HEK293 (cell line): Measurements from ENCODE around the gene ACSM5.

Experiments used
- CTCF ChIA-PET: fragments of 350-600 bp; formaldehyde crosslinking; extraction: SDS; loops from one replicate; lab custom pipeline; 2021; ENCODE audit warnings: antibody characterized with exemption; lab: Yijun Ruan, JAX
- POLR2A ChIA-PET: fragments of 300-600 bp; formaldehyde crosslinking; extraction: SDS; loops from one replicate; lab custom pipeline; 2020; ENCODE audit warnings: antibody characterized with exemption, inconsistent platforms; lab: Yijun Ruan, JAX
- H3K27ac ChIP-seq: fragments of 200-500 bp; sonication (Bioruptor generic); 2 replicates; pipeline ENCODE4 v1.5.1; 2014; ENCODE audit warnings: low read depth, low read length, control low read depth, inconsistent platforms; ENCODE audit errors: extremely low read depth
- H3K36me3 ChIP-seq, 2 experiments: fragments of 200-500 bp in 1 of 2; sonication (Bioruptor generic) in 1 of 2; 1 replicate in 1 of 2; 2 replicates in 1 of 2; pipeline ENCODE4 v1.5.1; 2014 to 2017; ENCODE audit warnings: inconsistent platforms in 2 of 2, low read length in 2 of 2; ENCODE audit not compliant: control insufficient read depth in 2 of 2, insufficient read depth in 1 of 2
- H3K4me1 ChIP-seq: fragments of 200-500 bp; sonication (Bioruptor generic); 2 replicates; pipeline ENCODE4 v1.5.1; 2014; ENCODE audit warnings: mild to moderate bottlenecking, low read length, inconsistent platforms; ENCODE audit not compliant: control insufficient read depth, insufficient read depth
- H3K4me3 ChIP-seq: 2 replicates; pipeline ENCODE4 v1.5.1; 2011; ENCODE audit warnings: low read depth, mild to moderate bottlenecking, control low read depth, low read length, moderate library complexity
- H3K9me3 ChIP-seq: fragments of 200-500 bp; sonication (Bioruptor generic); 2 replicates; pipeline ENCODE4 v1.5.1; 2014; ENCODE audit warnings: low read depth, low read length, inconsistent platforms; ENCODE audit not compliant: control insufficient read depth, insufficient read depth
- GLIS2 ChIP-seq: fragments of 450-650 bp; formaldehyde crosslinking; IDR thresholded peaks from 2 replicates; pipeline ENCODE4 v1.5.1; 2016; ENCODE audit warnings: missing biosample characterization, missing genetic modification characterization
- OVOL3 ChIP-seq: fragments of 450-650 bp; formaldehyde crosslinking; IDR thresholded peaks from 2 replicates; pipeline ENCODE4 v1.5.1; 2016; ENCODE audit warnings: missing biosample characterization, missing genetic modification characterization
- RBAK ChIP-seq: fragments of 450-650 bp; formaldehyde crosslinking; IDR thresholded peaks from 2 replicates; pipeline ENCODE4 v1.5.1; 2016; ENCODE audit warnings: missing biosample characterization, missing genetic modification characterization
- TRIM28 ChIP-seq: IDR thresholded peaks from 2 replicates; pipeline ENCODE4 v1.6.1; 2011; ENCODE audit warnings: low read length, control low read depth, borderline replicate concordance
- ZBTB17 ChIP-seq: fragments of 450-650 bp; formaldehyde crosslinking; IDR thresholded peaks from 2 replicates; pipeline ENCODE4 v1.5.1; 2016; ENCODE audit warnings: missing biosample characterization, missing genetic modification characterization
- ZFHX2 ChIP-seq: fragments of 450-650 bp; formaldehyde crosslinking; conservative IDR thresholded peaks from 2 replicates; pipeline ENCODE4 v1.5.1; 2016; ENCODE audit warnings: missing biosample characterization, missing genetic modification characterization
- ZFP37 ChIP-seq: fragments of 450-650 bp; formaldehyde crosslinking; IDR thresholded peaks from 2 replicates; pipeline ENCODE4 v1.5.1; 2016; ENCODE audit warnings: missing biosample characterization, missing genetic modification characterization
- ZNF148 ChIP-seq: fragments of 450-650 bp; formaldehyde crosslinking; IDR thresholded peaks from 2 replicates; pipeline ENCODE4 v1.5.0; 2017; ENCODE audit warnings: missing biosample characterization, missing genetic modification characterization, borderline replicate concordance
- ZNF169 ChIP-seq: fragments of 450-650 bp; formaldehyde crosslinking; IDR thresholded peaks from 2 replicates; pipeline ENCODE4 v1.5.1; 2016; ENCODE audit warnings: missing biosample characterization, missing genetic modification characterization
- ZNF175 ChIP-seq: fragments of 450-650 bp; formaldehyde crosslinking; IDR thresholded peaks from 2 replicates; pipeline ENCODE4 v1.5.1; 2016; ENCODE audit warnings: missing biosample characterization, missing genetic modification characterization
- ZNF350 ChIP-seq: fragments of 450-650 bp; formaldehyde crosslinking; IDR thresholded peaks from 2 replicates; pipeline ENCODE4 v1.5.0; 2017; ENCODE audit warnings: missing biosample characterization, mild to moderate bottlenecking, missing genetic modification characterization
- ZNF366 ChIP-seq: fragments of 450-650 bp; formaldehyde crosslinking; conservative IDR thresholded peaks from 2 replicates; pipeline ENCODE4 v1.5.1; 2016; ENCODE audit warnings: missing biosample characterization, missing genetic modification characterization
- ZNF426 ChIP-seq: fragments of 450-650 bp; formaldehyde crosslinking; IDR thresholded peaks from 2 replicates; pipeline ENCODE4 v1.5.1; 2017; ENCODE audit warnings: missing biosample characterization, missing genetic modification characterization, mild to moderate bottlenecking, inconsistent platforms, moderate library complexity
- ZNF513 ChIP-seq: fragments of 450-650 bp; IDR thresholded peaks from 2 replicates; pipeline ENCODE4 v1.5.1; 2018; ENCODE audit warnings: missing biosample characterization, missing genetic modification characterization
- ZNF555 ChIP-seq: fragments of 450-650 bp; formaldehyde crosslinking; conservative IDR thresholded peaks from 2 replicates; pipeline ENCODE4 v1.5.1; 2017; ENCODE audit warnings: missing biosample characterization, mild to moderate bottlenecking, missing genetic modification characterization, inconsistent platforms
- ZNF561 ChIP-seq: fragments of 450-650 bp; IDR thresholded peaks from 2 replicates; pipeline ENCODE4 v1.5.1; 2018; ENCODE audit warnings: missing biosample characterization, missing genetic modification characterization, borderline replicate concordance
- ZNF621 ChIP-seq: fragments of 450-650 bp; formaldehyde crosslinking; IDR thresholded peaks from 2 replicates; pipeline ENCODE4 v1.5.1; 2017; ENCODE audit warnings: missing biosample characterization, missing genetic modification characterization
- ZNF639 ChIP-seq: fragments of 450-650 bp; formaldehyde crosslinking; IDR thresholded peaks from 2 replicates; pipeline ENCODE4 v1.5.1; 2016; ENCODE audit warnings: missing biosample characterization, missing genetic modification characterization
- ZNF654 ChIP-seq: fragments of 450-650 bp; formaldehyde crosslinking; IDR thresholded peaks from 2 replicates; pipeline ENCODE4 v1.5.1; 2016; ENCODE audit warnings: low read depth, missing biosample characterization, missing genetic modification characterization
- ZNF837 ChIP-seq: fragments of 450-650 bp; formaldehyde crosslinking; IDR thresholded peaks from 2 replicates; pipeline ENCODE4 v1.5.1; 2016; ENCODE audit warnings: missing biosample characterization, missing genetic modification characterization
- ZNF843 ChIP-seq: fragments of 450-650 bp; formaldehyde crosslinking; IDR thresholded peaks from 2 replicates; pipeline ENCODE4 v1.5.1; 2016; ENCODE audit warnings: missing biosample characterization, missing genetic modification characterization
- ZSCAN16 ChIP-seq: fragments of 450-650 bp; formaldehyde crosslinking; IDR thresholded peaks from 2 replicates; pipeline ENCODE4 v1.5.1; 2016; ENCODE audit warnings: missing biosample characterization, missing genetic modification characterization

Gene ACSM5

GRCh38 chr16:20397468-20398074, 11.8 kb upstream of the ACSM5 start (continued):
- TF ChIP-seq GLIS2 (tag by site-specific recombination) (no peak), ZNF621 (tag by site-specific recombination) (no peak), ZNF350 (tag by site-specific recombination) (no peak)

DNA sequence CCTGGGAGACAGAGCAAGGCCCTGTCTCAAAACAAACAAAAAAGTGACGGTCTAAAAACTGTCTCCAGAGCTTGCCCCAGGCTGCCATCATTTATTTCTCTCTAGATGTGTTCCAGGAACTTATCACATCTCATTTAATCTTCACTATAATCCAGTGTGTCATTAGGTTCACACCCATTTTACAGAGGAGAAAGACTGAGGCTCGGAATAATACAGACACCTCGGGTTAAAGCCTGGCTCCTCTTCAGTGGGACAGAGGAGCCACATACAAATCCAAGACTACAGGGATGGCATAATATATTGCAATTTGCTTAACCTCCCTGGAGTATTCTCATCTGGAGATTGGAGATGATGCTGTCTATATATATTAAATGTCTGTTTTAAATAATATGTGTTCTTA, 10.7 kb upstream of the ACSM5 start:
- H3K36me3 ChIP-seq = no peaks in the 10 kb centered on the region

DNA sequence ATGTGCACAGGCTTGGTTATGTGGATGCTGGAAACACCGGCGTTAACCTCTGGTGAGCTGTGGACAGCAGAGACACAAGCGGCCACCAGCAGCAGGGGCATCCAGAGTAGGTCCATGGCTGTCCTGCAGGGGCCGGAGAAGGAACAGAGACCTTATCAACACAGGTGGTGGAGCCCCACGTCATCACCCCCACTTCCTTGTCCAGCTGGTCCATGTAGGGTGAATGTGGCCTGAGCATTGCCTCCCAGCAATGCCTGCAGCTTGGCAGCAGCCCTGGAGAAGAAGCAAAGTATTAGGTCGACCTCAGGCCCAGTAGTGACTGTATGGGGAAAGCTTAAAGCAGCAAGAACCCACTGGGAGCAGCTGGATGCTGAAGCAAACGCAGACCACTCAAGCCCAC, 10.1 kb upstream of the ACSM5 start:
- TF ChIP-seq ZNF366 (tag by site-specific recombination) (no peak), ZNF843 (no peak), ZNF169 (tag by site-specific recombination) (no peak), ZFHX2 (tag by site-specific recombination) (no peak), ZNF513 (no peak), ZNF426 (tag by site-specific recombination) (no peak), OVOL3 (tag by site-specific recombination) (no peak), RBAK (no peak), ZNF654 (tag by site-specific recombination) (no peak), ZBTB17 (no peak), ZNF555 (tag by site-specific recombination) (no peak), TRIM28 (no peak), ZNF148 (no peak)
- ChIA-PET POLR2A (no interaction called here), CTCF (interaction anchor here (0.6 to 0.9 kb wide), 2 partner anchors 12 to 418 kb away, joined by 3 read pairs; no protein-coding TSS in a partner anchor)
- H3K4me1 ChIP-seq = no peaks in the 10 kb centered on the region
- H3K9me3 ChIP-seq = no peaks in the 10 kb centered on the region
- H3K4me3 ChIP-seq = no peak overlapping the region
- H3K27ac ChIP-seq = no peak overlapping the region
- no peaks in the 10 kb centered on the region for H3K36me3 ChIP-seq

More for the DNA sequence above, 10.7 kb upstream of the ACSM5 start:
- CTCF ChIA-PET = interaction anchor here (0.6 kb wide), 1 partner anchor 418 kb away, joined by 3 read pairs; no protein-coding TSS in a partner anchor
- H3K27ac ChIP-seq = no peak overlapping the region
- TF ChIP-seq ZNF639 (tag by site-specific recombination) (no peak), ZNF837 (no peak), ZFP37 (no peak), ZNF561 (tag by site-specific recombination) (no peak), ZNF175 (tag by site-specific recombination) (no peak), ZFHX2 (tag by site-specific recombination) (no peak), ZSCAN16 (tag by site-specific recombination) (no peak)
- no peaks in the 10 kb centered on the region for H3K9me3 ChIP-seq
- POLR2A ChIA-PET = interaction anchor here (0.6 kb wide), 1 partner anchor 735 kb away, joined by 7 read pairs; no protein-coding TSS in a partner anchor
- no peak overlapping the region for H3K4me3 ChIP-seq
- no peaks in the 10 kb centered on the region for H3K4me1 ChIP-seq
